ENCODE measurements around the gene XRCC1.
"Not testable (repeated sequence)": the region's sequence is repeated elsewhere in the genome, so short reads cannot be mapped to it uniquely, and the experiment has no call there.

Gene XRCC1

GRCh38 chr19:43575955-43576878 lies 890 bp upstream of the XRCC1 start:
- DNase-seq (ENCODE audit: low read depth): no peak

GRCh38 chr19:43574424-43575155 lies 737 bp downstream of the XRCC1 start:
- DNase-seq (ENCODE audit: low read depth): no peak

- DNase-seq (ENCODE audit: low read depth): no peak
Observed at GRCh38 chr19:43572171-43572588, 3.1 kb downstream of the XRCC1 start.

GRCh38 chr19:43570174-43570791 lies 5.0 kb downstream of the XRCC1 start:
- no peak for DNase-seq (ENCODE audit: low read depth)

- no peak for DNase-seq (ENCODE audit: low read depth)
Observed at GRCh38 chr19:43569657-43570056, 5.7 kb downstream of the XRCC1 start.

GRCh38 chr19:43564800-43565199 lies 10.5 kb downstream of the XRCC1 start:
- DNase-seq (ENCODE audit: low read depth): no peak

- no peak for DNase-seq (ENCODE audit: low read depth)
Observed at GRCh38 chr19:43563816-43564457, 11.4 kb downstream of the XRCC1 start.

- DNase-seq (ENCODE audit: low read depth): peak; percentile 73
Observed at GRCh38 chr19:43562698-43563241, 12.6 kb downstream of the XRCC1 start.

GRCh38 chr19:43562226-43562697 lies 13.1 kb downstream of the XRCC1 start:
- no peak for DNase-seq (ENCODE audit: low read depth)

GRCh38 chr19:43561139-43561970 lies 14.0 kb downstream of the XRCC1 start:
- DNase-seq (ENCODE audit: low read depth): no peak

- DNase-seq (ENCODE audit: low read depth): no peak
Observed at GRCh38 chr19:43560687-43561086, 14.6 kb downstream of the XRCC1 start.

GRCh38 chr19:43555185-43555770 lies 20.0 kb downstream of the XRCC1 start:
- peak; percentile 60 for DNase-seq (ENCODE audit: low read depth)

GRCh38 chr19:43554317-43554895 lies 20.9 kb downstream of the XRCC1 start:
- DNase-seq (ENCODE audit: low read depth): no peak

GRCh38 chr19:43553656-43554055 lies 21.7 kb downstream of the XRCC1 start:
- no peak for DNase-seq (ENCODE audit: low read depth)

GRCh38 chr19:43552616-43553015 lies 22.7 kb downstream of the XRCC1 start:
- no peak for DNase-seq (ENCODE audit: low read depth)

GRCh38 chr19:43552198-43552450 lies 23.2 kb downstream of the XRCC1 start:
- DNase-seq (ENCODE audit: low read depth): no peak

GRCh38 chr19:43551399-43552197 lies 23.7 kb downstream of the XRCC1 start:
- DNase-seq (ENCODE audit: low read depth): no peak

GRCh38 chr19:43548706-43549105 lies 26.6 kb downstream of the XRCC1 start:
- no peak for DNase-seq (ENCODE audit: low read depth)

GRCh38 chr19:43547926-43548325 lies 27.4 kb downstream of the XRCC1 start:
- DNase-seq (ENCODE audit: low read depth): not testable (repeated sequence)

- DNase-seq (ENCODE audit: low read depth): no peak
Observed at GRCh38 chr19:43546581-43546980, 28.7 kb downstream of the XRCC1 start.

Data from T-helper 22 cell (primary cell).